ENCODE results near the gene FAM222A. TPM values are rescaled to one million over a fixed set of nuclear protein-coding genes. Genes with fewer than 3 reads are reported as not detected.
A peak's percentile ranks its signal among the peaks of the same experiment; 100 is the strongest.

Gene FAM222A
- total RNA-seq, 2 experiments from 2014 or later = 0.39 to 0.53 TPM

GRCh38 chr12:109777544-109777943 lies 63.9 kb downstream of the FAM222A start:
- CTCF ChIA-PET = interaction anchor here (1.0 to 6.6 kb wide), 3 partner anchors 179 to 344 kb away, joined by 3 to 58 read pairs (median 11); no protein-coding TSS in a partner anchor

DNA sequence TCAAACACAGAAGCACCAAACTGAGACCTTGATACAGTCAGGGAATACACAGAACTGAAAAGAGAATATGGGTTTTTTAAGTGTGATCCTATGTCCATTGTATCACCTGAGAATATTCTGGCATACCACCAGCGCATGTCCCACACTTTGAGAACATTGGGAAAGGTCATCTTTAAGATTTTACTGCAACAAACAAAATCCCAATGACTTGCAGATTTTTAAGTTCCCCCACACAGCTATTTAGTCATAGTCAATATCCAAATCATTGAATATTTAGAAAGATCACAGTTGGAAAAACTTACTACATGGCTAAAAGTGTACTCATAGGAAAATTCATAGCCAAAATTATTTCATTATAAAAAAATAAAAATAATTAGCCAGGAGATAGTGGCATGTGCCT lies 65.1 kb downstream of the FAM222A start:
- no peaks in the 10 kb centered on the region for H3K36me3 Mint-ChIP-seq (ENCODE audit: low read depth)
- POLR2A ChIA-PET = interaction anchor here (0.7 kb wide), 1 partner anchor 1315 kb away, joined by 5 read pairs; no protein-coding TSS in a partner anchor
- no peaks in the 10 kb centered on the region for H3K27me3 Mint-ChIP-seq
- intact Hi-C loops (cut with DNase I, micrococcal nuclease) = no loop called here
- ATAC-seq (no peak), DNase-seq (no peak)
- H3K4me1 Mint-ChIP-seq = peaks cover 4% of the 10 kb centered on the region
- CTCF ChIA-PET = interaction anchor here (1.1 to 6.6 kb wide), 3 partner anchors 67 to 260 kb away, joined by 3 to 58 read pairs (median 11); no protein-coding TSS in a partner anchor
- no peaks in the 10 kb centered on the region for H3K9me3 Mint-ChIP-seq (ENCODE audit: low read depth)
- H3K4me3 Mint-ChIP-seq = no peak overlapping the region
- H3K27ac Mint-ChIP-seq = no peak overlapping the region

More at GRCh38 chr12:109777544-109777943, 63.9 kb downstream of the FAM222A start:
- DNase-seq = peak; percentile 59
- peak; percentile 88 for ATAC-seq
- Mint-ChIP-seq H3K27ac (no peak overlapping the region), H3K9me3 (ENCODE audit: low read depth) (no peaks in the 10 kb centered on the region), H3K27me3 (peaks cover 2% of the 10 kb centered on the region), H3K4me3 (peak overlapping the region; percentile 11), H3K36me3 (ENCODE audit: low read depth) (no peaks in the 10 kb centered on the region), H3K4me1 (peaks cover 7% of the 10 kb centered on the region)
- POLR2A ChIA-PET = interaction anchor here (0.7 kb wide), 1 partner anchor 58 kb away, joined by 3 read pairs; no protein-coding TSS in a partner anchor
- intact Hi-C loops (cut with DNase I, micrococcal nuclease) = no loop called here

- Mint-ChIP-seq H3K27me3 (peaks cover 3% of the 10 kb centered on the region), H3K4me1 (peaks cover 4% of the 10 kb centered on the region), H3K4me3 (no peak overlapping the region), H3K9me3 (ENCODE audit: low read depth) (no peaks in the 10 kb centered on the region), H3K36me3 (ENCODE audit: low read depth) (no peaks in the 10 kb centered on the region), H3K27ac (no peak overlapping the region)
- intact Hi-C loops (cut with DNase I, micrococcal nuclease) = no loop called here
- CTCF ChIA-PET = interaction anchor here (0.6 to 6.6 kb wide), 5 partner anchors 66 to 351 kb away, joined by 3 to 58 read pairs (median 3); no protein-coding TSS in a partner anchor
- DNase-seq = no peak
- POLR2A ChIA-PET = no interaction called here
- ATAC-seq = no peak
Measured at GRCh38 chr12:109779382-109779781, 65.8 kb downstream of the FAM222A start.

DNA sequence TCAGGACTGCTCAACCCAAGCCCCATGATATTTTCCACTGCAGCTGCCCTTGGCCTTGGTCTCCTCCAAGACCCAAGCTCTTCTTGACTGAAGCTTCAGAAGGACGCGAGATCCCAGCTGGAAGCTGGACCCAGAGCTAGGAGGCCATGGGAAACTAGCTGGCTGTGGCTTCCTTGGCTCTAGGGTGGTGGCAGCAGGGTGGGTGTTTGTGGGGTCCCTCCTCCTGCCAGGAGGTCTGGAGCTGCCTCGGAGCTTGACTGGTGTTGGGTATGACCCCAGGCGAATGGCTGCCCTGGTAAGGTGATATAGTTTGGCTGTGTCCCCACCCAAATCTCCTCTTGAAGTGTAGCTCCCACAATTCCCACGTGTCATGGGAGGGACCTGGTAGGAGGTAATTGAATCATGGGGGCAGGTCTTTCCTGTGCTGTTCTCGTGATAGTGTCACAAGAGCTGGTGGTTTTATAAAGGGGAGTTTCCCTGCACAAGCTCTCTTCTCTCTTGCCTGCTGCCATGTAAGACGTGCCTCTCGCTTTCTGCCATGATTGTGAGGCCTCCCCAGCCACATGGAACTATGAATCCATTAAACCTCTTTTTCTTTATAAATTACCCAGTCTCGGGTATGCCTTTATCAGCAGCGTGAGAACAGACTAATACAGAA lies 68.2 kb downstream of the FAM222A start:
- ChIA-PET CTCF (interaction anchor here (0.7 to 1.6 kb wide), 3 partner anchors 42 to 348 kb away, joined by 3 read pairs; no protein-coding TSS in a partner anchor), POLR2A (interaction anchor here (0.6 kb wide), 1 partner anchor 276 kb away, joined by 3 read pairs; no protein-coding TSS in a partner anchor)
- Mint-ChIP-seq H3K9me3 (ENCODE audit: low read depth) (no peaks in the 10 kb centered on the region), H3K4me3 (no peak overlapping the region), H3K27me3 (peaks cover 3% of the 10 kb centered on the region), H3K36me3 (ENCODE audit: low read depth) (no peaks in the 10 kb centered on the region), H3K4me1 (peaks cover 4% of the 10 kb centered on the region), H3K27ac (no peak overlapping the region)
- DNase-seq (no peak), ATAC-seq (no peak)
- intact Hi-C loops (cut with DNase I, micrococcal nuclease) = no loop called here

DNA sequence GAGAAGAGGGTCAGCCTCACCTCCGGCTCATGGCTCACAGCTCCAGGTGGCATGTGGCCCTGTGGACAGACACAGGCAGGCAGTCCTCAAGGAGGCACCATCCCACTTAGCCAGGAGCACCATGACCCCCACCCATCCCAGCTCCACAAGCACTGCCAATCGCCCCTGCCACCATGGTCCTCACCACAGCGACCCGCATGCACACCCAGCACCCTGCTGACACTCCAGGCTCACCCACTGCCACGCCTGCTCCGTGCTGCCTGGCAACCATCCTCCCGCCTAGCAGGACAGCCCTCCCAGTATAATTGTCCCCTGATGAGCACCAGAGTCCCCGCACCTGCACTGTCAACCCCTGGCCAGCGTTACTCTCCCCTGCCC lies 68.7 kb downstream of the FAM222A start:
- intact Hi-C loops (cut with DNase I, micrococcal nuclease) = no loop called here
- Mint-ChIP-seq H3K27me3 (peaks cover 3% of the 10 kb centered on the region), H3K36me3 (ENCODE audit: low read depth) (no peaks in the 10 kb centered on the region), H3K27ac (no peak overlapping the region), H3K4me3 (no peak overlapping the region), H3K4me1 (peaks cover 4% of the 10 kb centered on the region), H3K9me3 (ENCODE audit: low read depth) (no peaks in the 10 kb centered on the region)
- no peak for DNase-seq
- ChIA-PET CTCF (interaction anchor here (0.7 to 1.6 kb wide), 2 partner anchors 42 to 349 kb away, joined by 3 read pairs; no protein-coding TSS in a partner anchor), POLR2A (no interaction called here)
- ATAC-seq = no peak

DNA sequence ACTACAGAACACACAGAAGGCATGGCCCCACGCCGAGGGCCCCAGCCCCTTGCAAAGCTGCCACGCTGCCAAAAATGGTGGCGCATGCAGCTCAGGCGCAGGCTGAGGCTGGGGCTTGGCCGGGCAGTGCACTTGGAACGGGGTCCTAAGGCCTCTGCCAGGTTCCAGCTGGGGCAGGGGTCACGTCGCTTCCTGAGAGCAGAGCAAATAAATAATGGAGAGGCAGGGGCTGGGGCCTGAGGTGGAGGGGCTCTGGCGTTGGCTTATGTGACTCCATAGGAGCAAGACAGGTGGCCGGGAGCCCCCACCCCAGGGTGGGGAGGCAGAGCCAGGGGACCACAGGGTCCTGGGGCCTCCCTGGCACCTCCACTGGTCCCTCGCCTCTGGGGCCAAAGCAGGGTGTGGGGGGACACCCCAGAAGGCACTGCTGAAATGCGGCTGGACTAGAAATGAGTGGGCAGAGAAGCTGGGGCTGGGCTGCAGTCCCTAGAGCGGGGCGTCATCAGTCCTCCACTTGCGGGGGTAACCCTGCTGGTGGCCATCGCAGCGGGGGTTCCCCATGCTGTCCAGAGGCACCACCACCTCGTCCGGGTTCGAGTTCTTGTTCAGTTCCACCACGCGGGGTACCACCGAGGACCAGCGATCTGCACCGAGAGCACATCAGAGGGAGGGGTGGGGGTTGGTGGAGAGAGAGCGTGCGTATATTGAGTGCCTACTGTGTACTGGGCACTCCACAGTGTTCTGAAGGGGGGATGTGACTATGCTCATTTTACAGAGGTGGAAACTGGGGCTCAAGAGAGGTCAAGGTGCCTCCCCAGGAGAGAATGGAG lies 69.7 kb downstream of the FAM222A start:
- H3K27me3 Mint-ChIP-seq = peaks cover 3% of the 10 kb centered on the region
- ATAC-seq (no peak), DNase-seq (no peak)
- intact Hi-C loops (cut with DNase I, micrococcal nuclease) = no loop called here
- no peak overlapping the region for H3K4me3 Mint-ChIP-seq
- ChIA-PET CTCF (interaction anchor here (0.9 kb wide), 1 partner anchor 230 kb away, joined by 4 read pairs; no protein-coding TSS in a partner anchor), POLR2A (no interaction called here)
- H3K9me3 Mint-ChIP-seq (ENCODE audit: low read depth) = no peaks in the 10 kb centered on the region
- no peaks in the 10 kb centered on the region for H3K36me3 Mint-ChIP-seq (ENCODE audit: low read depth)
- no peak overlapping the region for H3K27ac Mint-ChIP-seq
- no peaks in the 10 kb centered on the region for H3K4me1 Mint-ChIP-seq

GRCh38 chr12:109783965-109784244 lies 70.3 kb downstream of the FAM222A start:
- intact Hi-C loops (cut with DNase I, micrococcal nuclease) = no loop called here
- Mint-ChIP-seq H3K27me3 (peaks cover 3% of the 10 kb centered on the region), H3K36me3 (ENCODE audit: low read depth) (no peaks in the 10 kb centered on the region), H3K4me3 (no peak overlapping the region), H3K4me1 (no peaks in the 10 kb centered on the region), H3K27ac (no peak overlapping the region), H3K9me3 (ENCODE audit: low read depth) (no peaks in the 10 kb centered on the region)
- no peak for DNase-seq
- ChIA-PET POLR2A (no interaction called here), CTCF (interaction anchor here (0.9 kb wide), 1 partner anchor 231 kb away, joined by 4 read pairs; no protein-coding TSS in a partner anchor)
- ATAC-seq = no peak

DNA sequence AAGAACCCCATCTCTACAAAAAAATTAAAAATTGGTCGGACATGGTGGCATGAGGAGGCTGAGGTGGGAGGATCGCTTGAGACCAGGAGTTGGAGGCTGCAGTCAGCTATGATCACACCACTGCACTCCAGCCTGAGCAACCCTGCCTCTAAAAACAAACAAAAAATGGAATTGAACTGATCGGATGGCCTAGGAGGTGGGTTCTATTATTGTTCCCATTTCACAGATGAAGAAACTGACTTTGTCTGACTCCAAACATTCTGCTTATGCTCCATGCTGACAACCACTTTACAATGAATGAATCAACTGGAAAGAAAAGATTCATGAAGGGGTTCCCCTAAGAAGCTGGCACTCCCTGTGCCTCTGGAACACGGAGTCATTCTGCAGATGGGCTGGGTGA lies 72.2 kb downstream of the FAM222A start:
- intact Hi-C loops (cut with DNase I, micrococcal nuclease) = no loop called here
- no peaks in the 10 kb centered on the region for H3K4me1 Mint-ChIP-seq
- H3K27me3 Mint-ChIP-seq = peaks cover 3% of the 10 kb centered on the region
- H3K4me3 Mint-ChIP-seq = no peak overlapping the region
- no peaks in the 10 kb centered on the region for H3K36me3 Mint-ChIP-seq (ENCODE audit: low read depth)
- ATAC-seq (no peak), DNase-seq (no peak)
- no peak overlapping the region for H3K27ac Mint-ChIP-seq
- CTCF ChIA-PET = interaction anchor here (0.5 to 1.0 kb wide), 2 partner anchors 14 to 58 kb away, joined by 3 read pairs; no protein-coding TSS in a partner anchor
- POLR2A ChIA-PET = interaction anchor here (0.6 kb wide), 1 partner anchor 10 kb away, joined by 3 read pairs; no protein-coding TSS in a partner anchor
- no peaks in the 10 kb centered on the region for H3K9me3 Mint-ChIP-seq (ENCODE audit: low read depth)

DNA sequence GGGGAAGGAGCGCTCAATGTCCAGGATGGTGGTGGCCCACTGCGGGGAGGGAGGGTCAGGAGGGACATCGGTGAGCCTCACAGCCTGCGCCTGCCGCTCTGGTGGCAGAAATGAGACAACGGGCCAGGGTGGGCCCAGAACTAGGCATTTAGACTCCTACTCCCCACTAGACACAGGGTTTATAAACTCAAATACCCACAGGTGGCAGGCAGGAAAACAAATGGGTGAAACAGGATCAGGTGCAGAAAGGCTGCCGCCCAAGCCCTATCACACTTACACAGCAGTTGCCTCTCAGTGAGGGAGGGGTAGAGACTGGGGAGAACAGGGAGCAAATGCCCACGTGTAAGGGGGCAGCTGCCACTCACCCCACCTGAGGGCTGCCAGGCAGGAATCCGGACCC lies 73.2 kb downstream of the FAM222A start:
- no peak for ATAC-seq
- CTCF ChIA-PET = interaction anchor here (0.7 kb wide), 1 partner anchor 59 kb away, joined by 3 read pairs; no protein-coding TSS in a partner anchor

DNA sequence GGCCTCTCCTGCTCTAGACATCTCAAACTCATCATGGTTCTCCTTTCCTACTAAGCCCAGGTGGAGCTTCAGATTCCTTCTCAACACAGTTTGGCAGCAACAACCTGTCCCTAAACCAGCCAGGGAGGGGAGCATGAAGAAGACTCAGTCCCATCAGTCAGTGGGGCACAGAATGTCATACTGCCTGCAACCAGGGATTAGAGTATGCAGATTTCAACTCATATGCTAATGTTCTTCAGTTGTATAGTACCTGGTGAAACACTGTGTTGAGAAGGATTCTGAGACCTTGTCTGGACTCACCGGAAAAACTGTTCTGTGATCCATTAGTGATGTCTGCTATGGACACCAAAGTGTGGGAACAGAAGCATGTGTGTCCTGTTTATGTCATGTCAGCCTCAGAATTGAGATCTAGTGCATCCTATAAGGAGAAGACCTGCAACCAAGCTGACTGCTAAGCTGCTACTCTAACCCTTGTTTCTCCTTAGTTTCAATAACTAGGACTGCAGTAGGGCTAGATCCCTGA lies 76.0 kb downstream of the FAM222A start:
- peaks cover 4% of the 10 kb centered on the region for H3K27me3 Mint-ChIP-seq
- no peak for ATAC-seq
- no peaks in the 10 kb centered on the region for H3K4me1 Mint-ChIP-seq
- no peak overlapping the region for H3K4me3 Mint-ChIP-seq
- no peak for DNase-seq
- H3K36me3 Mint-ChIP-seq (ENCODE audit: low read depth) = no peaks in the 10 kb centered on the region
- intact Hi-C loops (cut with DNase I, micrococcal nuclease) = no loop called here
- H3K27ac Mint-ChIP-seq = no peak overlapping the region
- ChIA-PET POLR2A (no interaction called here), CTCF (interaction anchor here (1.1 kb wide), 1 partner anchor 270 kb away, joined by 3 read pairs; no protein-coding TSS in a partner anchor)
- H3K9me3 Mint-ChIP-seq (ENCODE audit: low read depth) = no peaks in the 10 kb centered on the region

More for the DNA sequence above, 73.2 kb downstream of the FAM222A start:
- POLR2A ChIA-PET = no interaction called here
- no peak for DNase-seq
- Mint-ChIP-seq H3K27me3 (peaks cover 3% of the 10 kb centered on the region), H3K9me3 (ENCODE audit: low read depth) (no peaks in the 10 kb centered on the region), H3K4me1 (no peaks in the 10 kb centered on the region), H3K27ac (no peak overlapping the region), H3K36me3 (ENCODE audit: low read depth) (no peaks in the 10 kb centered on the region), H3K4me3 (no peak overlapping the region)
- intact Hi-C loops (cut with DNase I, micrococcal nuclease) = no loop called here

GRCh38 chr12:109792992-109793391 lies 79.4 kb downstream of the FAM222A start:
- H3K27me3 Mint-ChIP-seq = peaks cover 4% of the 10 kb centered on the region
- H3K4me1 Mint-ChIP-seq = no peaks in the 10 kb centered on the region
- H3K27ac Mint-ChIP-seq = no peak overlapping the region
- ATAC-seq (no peak), DNase-seq (no peak)
- H3K4me3 Mint-ChIP-seq = no peak overlapping the region
- intact Hi-C loops (cut with DNase I, micrococcal nuclease) = no loop called here
- ChIA-PET CTCF (no interaction called here), POLR2A (no interaction called here)
- H3K9me3 Mint-ChIP-seq (ENCODE audit: low read depth) = no peaks in the 10 kb centered on the region
- H3K36me3 Mint-ChIP-seq (ENCODE audit: low read depth) = no peaks in the 10 kb centered on the region
